Activated CD8-positive, alpha-beta T cell treated with anti-CD3 and anti-CD28 coated beads for 36 hours (primary cell): ENCODE data around the gene VCAN. TPM values are rescaled to one million over a fixed set of nuclear protein-coding genes. Genes with fewer than 3 reads are reported as not detected.

Source experiments
- ATAC-seq: fragments of 200-7000 bp; cut with Tn5 transposase; one replicate; pipeline ENCODE4 v1.10.0; 2021; ENCODE audit warnings: mild to moderate bottlenecking, moderate library complexity
- CTCF ChIA-PET: fragments of 350-600 bp; sonication (Branson Sonifier 250); formaldehyde crosslinking; loops from one replicate; lab custom pipeline; 2021; ENCODE audit warnings: antibody characterized with exemption; lab: Charles Lee
- POLR2A ChIA-PET: fragments of 350-600 bp; sonication (Branson Sonifier 250); formaldehyde crosslinking; loops from one replicate; lab custom pipeline; 2021; ENCODE audit warnings: antibody characterized with exemption; lab: Charles Lee
- DNase-seq: peaks from one replicate; pipeline ENCODE4 v3.0.0-alpha.2; 2020
- H3K27ac Mint-ChIP-seq: one replicate; pipeline ENCODE4 v1.8.0; 2021; ENCODE audit warnings: mild to moderate bottlenecking, mixed read lengths
- H3K27me3 Mint-ChIP-seq: one replicate; pipeline ENCODE4 v1.8.0; 2021; ENCODE audit warnings: mixed read lengths
- H3K36me3 Mint-ChIP-seq: one replicate; pipeline ENCODE4 v1.8.0; 2021; ENCODE audit warnings: low read depth, mixed read lengths
- H3K4me1 Mint-ChIP-seq: one replicate; pipeline ENCODE4 v1.8.0; 2021; ENCODE audit warnings: low read depth, mixed read lengths
- H3K4me3 Mint-ChIP-seq: one replicate; pipeline ENCODE4 v1.8.0; 2021; ENCODE audit warnings: mild to moderate bottlenecking, moderate library complexity, mixed read lengths
- H3K9me3 Mint-ChIP-seq: one replicate; pipeline ENCODE4 v1.8.0; 2021; ENCODE audit warnings: mixed read lengths
- CTCF ChIP-seq: fragments of 200-600 bp; IDR thresholded peaks from one replicate; pipeline ENCODE4 v1.8.0; 2022; ENCODE audit warnings: antibody characterized with exemption, mild to moderate bottlenecking
- intact Hi-C: fragments of 100-400 bp; cut with micrococcal nuclease; formaldehyde crosslinking; loops from one replicate; pipeline ENCODE4 v1.10.0; 2022
- total RNA-seq, 2 experiments: library from RNA; stranded (reverse); gene quantifications; one replicate each; pipeline ENCODE4 v1.2.3, GENCODE V29; 2021

The VCAN gene
- total RNA-seq, 2 experiments from 2014 or later, result not detected

- CTCF ChIA-PET, result no interaction called here
- no peak for ATAC-seq
- H3K4me3 Mint-ChIP-seq, result no peak overlapping the region
Observed at GRCh38 chr5:83549076-83549475, 77.5 kb downstream of the VCAN start.

GRCh38 chr5:83549674-83550073, 78.1 kb downstream of the VCAN start:
- no peaks in the 10 kb centered on the region for H3K36me3 Mint-ChIP-seq
- H3K9me3 Mint-ChIP-seq, result no peaks in the 10 kb centered on the region
- DNase-seq, result no peak
- intact Hi-C loops, result no loop called here
- no peaks in the 10 kb centered on the region for H3K4me1 Mint-ChIP-seq
- H3K4me3 Mint-ChIP-seq, result no peak overlapping the region
- TF ChIP-seq CTCF, result no peak
- ChIA-PET POLR2A (no interaction called here), CTCF (no interaction called here)
- no peak for ATAC-seq
- no peak overlapping the region for H3K27ac Mint-ChIP-seq
- H3K27me3 Mint-ChIP-seq, result no peaks in the 10 kb centered on the region

More at GRCh38 chr5:83549076-83549475, 77.5 kb downstream of the VCAN start:
- intact Hi-C loops, result no loop called here
- no peak for TF ChIP-seq CTCF
- DNase-seq, result no peak
- no peaks in the 10 kb centered on the region for H3K9me3 Mint-ChIP-seq
- no peak overlapping the region for H3K27ac Mint-ChIP-seq
- no peaks in the 10 kb centered on the region for H3K36me3 Mint-ChIP-seq
- no peaks in the 10 kb centered on the region for H3K27me3 Mint-ChIP-seq
- POLR2A ChIA-PET, result no interaction called here
- H3K4me1 Mint-ChIP-seq, result no peaks in the 10 kb centered on the region

GRCh38 chr5:83551821-83552220, 80.3 kb downstream of the VCAN start:
- intact Hi-C loops, result no loop called here
- no peaks in the 10 kb centered on the region for H3K9me3 Mint-ChIP-seq
- H3K27me3 Mint-ChIP-seq, result no peaks in the 10 kb centered on the region
- ATAC-seq (no peak), DNase-seq (no peak)
- TF ChIP-seq CTCF, result no peak
- no peaks in the 10 kb centered on the region for H3K4me1 Mint-ChIP-seq
- POLR2A ChIA-PET, result no interaction called here
- CTCF ChIA-PET, result interaction anchor here (0.7 to 1.5 kb wide), 3 partner anchors 10 to 1200 kb away, joined by 3 read pairs; no protein-coding TSS in a partner anchor
- no peak overlapping the region for H3K4me3 Mint-ChIP-seq
- H3K27ac Mint-ChIP-seq, result no peak overlapping the region
- H3K36me3 Mint-ChIP-seq, result no peaks in the 10 kb centered on the region

- ChIA-PET POLR2A (no interaction called here), CTCF (interaction anchor here (1.0 to 1.5 kb wide), 2 partner anchors 9 to 1200 kb away, joined by 3 read pairs; no protein-coding TSS in a partner anchor)
- TF ChIP-seq CTCF, result no peak
- DNase-seq (no peak), ATAC-seq (no peak)
- Mint-ChIP-seq H3K27me3 (no peaks in the 10 kb centered on the region), H3K4me3 (no peak overlapping the region), H3K27ac (no peak overlapping the region), H3K9me3 (no peaks in the 10 kb centered on the region), H3K4me1 (no peaks in the 10 kb centered on the region), H3K36me3 (no peaks in the 10 kb centered on the region)
- intact Hi-C loops, result no loop called here
Observed at GRCh38 chr5:83552275-83552674, 80.7 kb downstream of the VCAN start.

GRCh38 chr5:83553000-83553486, 81.5 kb downstream of the VCAN start:
- Mint-ChIP-seq H3K4me1 (no peaks in the 10 kb centered on the region), H3K27ac (no peak overlapping the region), H3K36me3 (no peaks in the 10 kb centered on the region), H3K4me3 (no peak overlapping the region), H3K9me3 (no peaks in the 10 kb centered on the region), H3K27me3 (no peaks in the 10 kb centered on the region)
- no peak for ATAC-seq
- intact Hi-C loops, result no loop called here
- TF ChIP-seq CTCF, result no peak
- ChIA-PET CTCF (interaction anchor here (1.0 to 1.5 kb wide), 3 partner anchors 123 to 1240 kb away, joined by 3 read pairs; no protein-coding TSS in a partner anchor), POLR2A (interaction anchor here (0.6 kb wide), 1 partner anchor 479 kb away, joined by 3 read pairs; no protein-coding TSS in a partner anchor)
- no peak for DNase-seq
